GM19238 (cell line): ENCODE measurements around the gene GYPC.
"Not testable (repeated sequence)": the region's sequence is repeated elsewhere in the genome, so short reads cannot be mapped to it uniquely, and the experiment has no call there.

Experiments
- DNase-seq: peaks from one replicate; pipeline ENCODE4 v3.0.0; 2011; ENCODE audit warnings: low spot score; ENCODE audit not compliant: insufficient read length

Gene GYPC

GRCh38 chr2:126698376-126698775, 42.4 kb downstream of the GYPC start:
- no peak for DNase-seq

- no peak for DNase-seq
Measured at GRCh38 chr2:126699018-126699417, 43.1 kb downstream of the GYPC start.

GRCh38 chr2:126699716-126700581, 44.0 kb downstream of the GYPC start:
- no peak for DNase-seq

GRCh38 chr2:126700677-126701076, 44.7 kb downstream of the GYPC start:
- no peak for DNase-seq

- no peak for DNase-seq
Measured at GRCh38 chr2:126703311-126703710, 47.4 kb downstream of the GYPC start.

- DNase-seq: no peak
Measured at GRCh38 chr2:126704434-126705160, 48.6 kb downstream of the GYPC start.

GRCh38 chr2:126707191-126707590, 51.2 kb downstream of the GYPC start:
- no peak for DNase-seq

- DNase-seq: no peak
Measured at GRCh38 chr2:126707941-126708340, 52.0 kb downstream of the GYPC start.

- no peak for DNase-seq
Measured at GRCh38 chr2:126714191-126714965, 58.4 kb downstream of the GYPC start.

GRCh38 chr2:126715111-126715510, 59.2 kb downstream of the GYPC start:
- DNase-seq: no peak

GRCh38 chr2:126715576-126716406, 59.8 kb downstream of the GYPC start:
- DNase-seq: no peak

- not testable (repeated sequence) for DNase-seq
Measured at GRCh38 chr2:126717277-126717676, 61.3 kb downstream of the GYPC start.

GRCh38 chr2:126717928-126718327, 62.0 kb downstream of the GYPC start:
- DNase-seq: no peak

GRCh38 chr2:126719191-126719832, 63.4 kb downstream of the GYPC start:
- DNase-seq: no peak

GRCh38 chr2:126719833-126720351, 63.9 kb downstream of the GYPC start:
- DNase-seq: no peak

- no peak for DNase-seq
Measured at GRCh38 chr2:126720638-126721037, 64.7 kb downstream of the GYPC start.

- DNase-seq: no peak
Measured at GRCh38 chr2:126722081-126722480, 66.1 kb downstream of the GYPC start.

GRCh38 chr2:126722546-126722945, 66.6 kb downstream of the GYPC start:
- DNase-seq: no peak

- no peak for DNase-seq
Measured at GRCh38 chr2:126723281-126723815, 67.4 kb downstream of the GYPC start.

- no peak for DNase-seq
Measured at GRCh38 chr2:126725580-126725979, 69.6 kb downstream of the GYPC start.
